GM21737 (cell line): ENCODE data around the gene EP400.

ENCODE experiments used
- ATAC-seq: cut with Tn5 transposase; IDR thresholded peaks from one replicate; pipeline ENCODE4 v1.9.1; 2021; ENCODE audit warnings: mild to moderate bottlenecking, moderate library complexity; ENCODE audit not compliant: unreplicated experiment

Gene EP400

DNA sequence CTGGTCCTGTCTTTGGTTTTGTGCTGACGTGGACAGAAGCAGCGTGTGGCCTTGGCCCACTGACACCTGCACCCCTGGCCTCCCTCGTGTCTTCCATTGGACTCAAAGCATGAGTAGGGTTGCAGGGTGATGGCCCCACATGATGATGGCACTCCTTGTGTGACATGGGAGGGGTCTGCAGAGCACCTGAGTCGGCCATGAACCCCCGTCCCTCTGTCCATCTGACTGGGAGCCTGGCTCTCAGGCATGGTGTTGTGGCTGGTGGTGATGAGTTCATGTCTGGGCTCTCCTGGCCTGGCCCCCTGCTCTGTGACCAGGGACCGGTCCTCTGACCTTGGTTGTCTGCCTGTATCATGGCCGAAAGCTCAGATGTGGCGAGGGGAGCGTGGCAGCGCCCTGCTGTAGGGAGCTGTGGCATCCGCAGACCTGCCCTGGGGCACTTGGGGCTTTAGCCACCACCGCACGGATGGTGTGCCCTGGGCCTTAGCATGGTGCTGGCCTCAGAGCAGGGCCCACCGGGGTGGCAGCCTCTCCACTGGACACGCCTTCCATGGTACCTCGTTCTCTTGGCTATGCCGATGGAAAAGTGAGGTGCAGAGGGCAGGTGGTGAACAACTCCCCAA, 38.6 kb upstream of the EP400 start:
- no peak for ATAC-seq

DNA sequence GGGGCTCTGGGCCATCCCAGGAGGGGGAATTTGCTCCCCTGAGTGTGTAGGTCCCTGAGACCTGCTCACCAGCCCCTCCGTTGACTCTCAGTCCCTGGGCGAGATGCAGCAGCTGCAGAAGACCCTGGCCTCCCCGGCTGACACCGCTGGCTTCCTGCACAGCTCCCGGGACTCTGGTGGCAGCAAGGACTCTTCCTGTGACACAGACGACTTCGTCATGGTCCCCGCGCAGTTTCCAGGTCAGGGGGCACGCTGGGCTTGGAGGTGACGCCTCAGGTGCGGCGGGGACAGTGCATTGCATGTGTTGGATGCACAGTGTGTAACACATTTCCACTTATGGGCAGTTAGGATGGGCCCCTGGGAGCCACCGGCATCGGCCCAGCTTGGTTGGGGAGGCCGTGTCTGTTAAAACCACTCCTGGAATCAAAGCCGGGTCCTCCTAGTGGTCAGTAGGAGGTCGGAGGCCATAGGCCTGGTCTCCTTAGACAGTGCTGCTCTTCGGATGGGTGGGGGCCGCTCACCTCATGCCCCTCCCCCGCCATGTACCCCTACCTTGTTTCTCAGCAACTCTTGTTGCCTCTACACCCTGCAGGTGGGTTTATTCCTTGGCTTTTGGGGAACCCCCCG, 37.8 kb upstream of the EP400 start:
- ATAC-seq: no peak

DNA sequence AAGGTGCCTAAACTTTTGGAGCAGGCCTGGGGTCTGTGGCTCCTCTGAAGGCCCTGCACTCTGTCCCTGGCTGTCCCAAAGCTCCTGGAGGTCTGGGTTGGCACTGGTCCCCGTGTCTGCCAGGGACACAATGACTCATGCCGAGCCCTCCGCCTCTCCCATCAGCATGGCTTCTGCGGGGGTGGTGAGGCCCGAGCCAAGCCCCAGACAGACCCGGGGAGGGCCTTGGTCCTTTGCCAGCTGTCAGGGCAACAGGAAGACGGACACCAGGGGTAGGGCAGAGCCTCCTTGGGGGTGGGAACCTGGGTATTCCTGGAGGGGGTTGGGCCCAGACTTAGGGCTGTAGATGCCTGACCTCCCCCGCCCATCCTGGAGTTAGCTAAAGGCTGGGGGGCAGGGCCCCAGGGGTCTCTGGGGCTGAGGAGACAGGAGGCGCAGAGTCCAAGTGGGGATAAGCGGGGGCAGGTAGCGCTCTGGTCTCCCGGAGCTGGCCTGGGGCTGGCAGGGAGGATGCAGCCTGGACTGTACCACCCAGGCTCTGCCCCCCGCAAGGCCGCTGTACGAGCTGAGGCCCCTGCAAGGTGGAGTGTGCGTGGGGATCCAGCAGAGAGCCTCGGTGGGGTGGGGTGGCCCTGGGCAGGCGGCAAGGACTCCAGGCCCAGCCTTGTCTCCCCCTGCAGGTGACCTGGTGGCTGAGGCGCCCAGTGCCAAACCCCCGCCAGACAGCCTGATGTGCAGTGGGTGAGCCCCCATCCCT, 37.0 kb upstream of the EP400 start:
- no peak for ATAC-seq

DNA sequence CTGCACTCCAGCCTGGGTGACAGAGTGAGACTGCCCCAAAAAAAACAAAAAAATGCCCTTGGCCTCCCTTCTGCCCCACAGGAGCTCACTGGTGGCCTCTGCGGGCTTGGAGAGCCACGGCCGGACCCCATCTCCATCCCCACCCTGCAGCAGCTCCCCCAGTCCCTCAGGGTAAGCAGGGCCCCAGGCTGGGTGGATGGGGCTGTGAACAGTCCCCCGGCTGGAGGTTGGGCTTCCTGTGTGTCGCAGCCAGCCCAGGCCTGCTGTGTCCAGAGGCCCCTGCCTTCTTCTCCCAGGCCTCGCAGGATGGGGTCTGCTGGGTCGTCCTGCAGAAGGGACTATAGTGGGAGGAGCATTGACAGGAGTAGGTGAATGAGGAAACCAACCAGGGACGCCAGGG, 36.1 kb upstream of the EP400 start:
- no peak for ATAC-seq

DNA sequence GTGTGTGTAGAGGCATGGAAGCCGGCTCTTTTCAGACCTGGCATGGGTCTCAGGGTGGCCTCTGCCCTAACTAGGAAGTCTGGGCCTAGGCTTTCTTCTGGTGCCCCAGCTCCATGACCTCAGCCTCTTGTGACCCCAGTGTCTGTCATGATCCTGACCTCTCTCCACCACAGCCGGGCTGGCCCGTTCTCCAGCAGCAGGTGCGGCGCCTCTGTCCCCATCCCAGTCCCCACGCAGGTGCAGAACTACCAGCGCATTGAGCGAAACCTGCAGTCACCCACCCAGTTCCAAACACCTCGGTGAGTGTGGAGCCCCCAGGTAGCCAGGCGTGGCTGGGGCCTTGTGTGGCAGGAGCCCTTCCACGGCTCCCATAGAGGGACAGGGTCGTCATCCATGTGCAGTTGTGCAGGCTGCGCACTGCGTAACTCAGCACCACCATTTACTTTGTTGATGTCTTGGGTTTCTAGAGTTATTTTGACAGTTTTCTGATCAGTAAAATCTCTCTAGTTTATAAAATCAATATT, 35.5 kb upstream of the EP400 start:
- ATAC-seq: no peak

DNA sequence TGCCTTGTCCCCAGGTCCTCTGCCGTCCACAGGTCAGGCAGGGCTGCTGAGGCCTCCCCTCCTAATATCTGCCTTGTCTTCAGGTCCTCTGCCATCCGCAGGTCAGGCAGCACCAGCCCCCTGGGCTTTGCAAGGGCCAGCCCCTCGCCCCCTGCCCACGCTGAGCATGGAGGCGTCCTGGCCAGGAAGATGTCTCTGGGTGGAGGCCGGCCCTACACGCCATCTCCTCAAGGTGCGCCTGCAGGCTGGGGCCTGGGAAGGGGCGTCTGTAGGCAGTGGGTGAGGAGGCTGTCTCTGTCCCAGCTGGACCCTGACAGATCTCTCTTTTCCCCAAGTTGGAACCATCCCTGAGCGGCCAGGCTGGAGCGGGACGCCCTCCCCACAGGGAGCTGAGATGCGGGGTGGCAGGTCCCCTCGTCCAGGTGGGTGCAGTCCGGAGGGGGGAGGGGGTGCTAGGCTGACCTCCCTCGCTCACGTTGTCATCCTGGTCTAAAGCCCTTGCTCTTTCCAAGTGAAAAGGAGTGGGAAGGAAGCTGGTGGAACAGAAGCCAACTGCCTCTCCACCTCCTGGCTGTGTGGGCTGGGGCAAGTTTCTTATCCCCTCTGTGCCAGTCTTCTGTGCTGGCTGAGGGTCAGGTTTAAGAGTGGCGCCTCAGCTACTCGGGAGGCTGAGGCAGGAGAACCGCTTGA, 34.6 kb upstream of the EP400 start:
- ATAC-seq: no peak

DNA sequence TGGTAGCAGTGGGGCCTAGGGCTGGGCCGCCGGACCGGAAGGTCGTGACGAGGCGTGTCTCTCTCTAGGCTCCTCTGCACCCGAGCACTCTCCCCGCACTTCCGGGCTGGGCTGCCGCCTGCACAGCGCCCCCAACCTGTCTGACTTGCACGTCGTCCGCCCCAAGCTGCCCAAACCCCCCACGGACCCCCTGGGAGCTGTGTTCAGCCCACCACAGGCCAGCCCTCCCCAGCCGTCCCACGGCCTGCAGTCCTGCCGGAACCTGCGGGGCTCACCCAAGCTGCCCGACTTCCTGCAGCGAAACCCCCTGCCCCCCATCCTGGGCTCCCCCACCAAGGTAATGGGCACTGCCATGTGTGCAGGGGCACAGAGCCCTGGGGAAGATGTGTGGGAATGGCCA, 33.9 kb upstream of the EP400 start:
- no peak for ATAC-seq

DNA sequence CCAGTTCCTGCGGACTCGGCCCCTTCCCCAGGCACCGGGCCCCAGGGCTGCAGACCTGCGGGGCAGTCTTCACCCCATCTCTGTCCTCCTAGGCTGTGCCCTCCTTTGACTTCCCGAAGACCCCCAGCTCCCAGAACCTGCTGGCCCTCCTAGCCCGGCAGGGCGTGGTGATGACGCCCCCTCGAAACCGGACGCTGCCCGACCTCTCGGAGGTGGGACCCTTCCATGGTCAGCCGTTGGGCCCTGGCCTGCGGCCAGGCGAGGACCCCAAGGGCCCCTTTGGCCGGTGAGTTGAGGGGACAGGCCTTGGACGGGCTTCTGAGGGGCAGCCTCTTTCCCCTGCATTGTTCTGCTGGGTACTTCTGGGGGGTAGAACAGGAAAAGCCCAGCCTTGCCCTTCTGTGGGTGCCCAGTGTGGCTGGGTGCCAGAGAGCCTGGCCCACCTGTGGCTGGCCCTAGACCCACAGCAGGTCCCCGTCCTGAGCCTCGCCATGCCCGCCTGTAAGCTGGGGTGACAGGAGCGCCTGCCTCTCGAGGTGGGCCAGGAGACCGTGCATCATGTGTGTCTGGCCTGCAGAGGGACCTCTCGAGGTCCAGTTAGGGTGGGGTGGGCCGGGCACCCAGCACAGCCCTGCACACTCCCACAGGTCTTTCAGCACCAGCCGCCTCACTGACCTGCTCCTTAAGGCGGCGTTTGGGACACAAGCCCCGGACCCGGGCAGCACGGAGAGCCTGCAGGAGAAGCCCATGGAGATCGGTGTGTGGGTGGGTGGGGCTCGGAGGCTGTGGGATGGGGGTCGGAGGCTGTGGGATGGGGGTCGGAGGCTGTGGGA, 33.2 kb upstream of the EP400 start:
- ATAC-seq: no peak

DNA sequence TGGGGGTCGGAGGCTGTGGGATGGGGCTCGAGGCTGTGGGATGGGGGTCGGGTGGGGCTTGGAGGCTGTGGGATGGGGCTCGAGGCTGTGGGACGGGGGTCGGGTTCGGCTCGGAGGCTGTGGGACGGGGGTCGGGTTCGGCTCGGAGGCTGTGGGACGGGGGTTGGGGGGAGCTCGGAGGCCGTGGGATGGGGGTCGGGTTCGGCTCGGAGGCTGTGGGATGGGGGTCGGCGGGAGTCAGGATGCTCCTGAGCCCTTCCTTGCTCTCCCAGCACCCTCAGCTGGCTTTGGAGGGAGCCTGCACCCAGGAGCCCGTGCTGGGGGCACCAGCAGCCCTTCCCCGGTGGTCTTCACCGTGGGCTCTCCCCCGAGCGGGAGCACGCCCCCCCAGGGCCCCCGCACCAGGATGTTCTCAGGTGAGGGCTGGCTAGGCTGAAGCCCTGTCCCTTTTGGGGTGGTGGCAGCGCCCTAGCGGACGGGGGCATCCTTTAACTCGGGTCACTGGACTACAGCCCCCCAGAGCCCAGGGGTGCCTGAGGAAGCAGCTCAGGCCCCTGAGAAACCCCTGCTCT, 32.5 kb upstream of the EP400 start:
- no peak for ATAC-seq

DNA sequence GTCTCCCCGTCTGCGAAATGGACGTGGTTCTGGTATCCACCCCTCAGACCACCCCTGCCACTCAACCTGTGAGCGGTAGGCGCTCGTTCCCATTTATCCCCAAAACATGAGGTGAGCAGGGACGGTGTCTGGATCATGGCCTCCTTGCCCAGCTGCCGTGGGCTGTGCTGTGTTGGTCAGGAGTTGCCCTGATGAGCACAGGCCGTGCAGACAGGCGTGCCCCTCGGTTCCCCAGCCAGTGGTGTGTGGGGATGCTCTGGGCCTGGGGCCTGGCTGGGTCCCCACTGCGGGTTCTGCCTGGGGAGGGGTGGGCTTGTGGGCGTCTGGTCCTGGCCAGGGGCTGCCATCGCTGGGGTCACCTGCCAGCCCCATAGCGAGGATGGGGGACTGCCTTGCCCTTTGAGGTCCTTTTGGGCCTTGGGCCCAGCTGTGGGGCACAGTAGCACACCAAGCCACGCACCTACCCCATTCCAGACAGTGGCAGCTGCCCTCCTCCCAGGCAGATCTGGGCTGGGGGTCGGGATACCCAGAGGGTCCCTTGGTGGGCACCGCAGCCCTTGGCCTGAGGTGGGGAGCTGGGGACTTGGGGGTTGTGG, 31.9 kb upstream of the EP400 start:
- no peak for ATAC-seq

DNA sequence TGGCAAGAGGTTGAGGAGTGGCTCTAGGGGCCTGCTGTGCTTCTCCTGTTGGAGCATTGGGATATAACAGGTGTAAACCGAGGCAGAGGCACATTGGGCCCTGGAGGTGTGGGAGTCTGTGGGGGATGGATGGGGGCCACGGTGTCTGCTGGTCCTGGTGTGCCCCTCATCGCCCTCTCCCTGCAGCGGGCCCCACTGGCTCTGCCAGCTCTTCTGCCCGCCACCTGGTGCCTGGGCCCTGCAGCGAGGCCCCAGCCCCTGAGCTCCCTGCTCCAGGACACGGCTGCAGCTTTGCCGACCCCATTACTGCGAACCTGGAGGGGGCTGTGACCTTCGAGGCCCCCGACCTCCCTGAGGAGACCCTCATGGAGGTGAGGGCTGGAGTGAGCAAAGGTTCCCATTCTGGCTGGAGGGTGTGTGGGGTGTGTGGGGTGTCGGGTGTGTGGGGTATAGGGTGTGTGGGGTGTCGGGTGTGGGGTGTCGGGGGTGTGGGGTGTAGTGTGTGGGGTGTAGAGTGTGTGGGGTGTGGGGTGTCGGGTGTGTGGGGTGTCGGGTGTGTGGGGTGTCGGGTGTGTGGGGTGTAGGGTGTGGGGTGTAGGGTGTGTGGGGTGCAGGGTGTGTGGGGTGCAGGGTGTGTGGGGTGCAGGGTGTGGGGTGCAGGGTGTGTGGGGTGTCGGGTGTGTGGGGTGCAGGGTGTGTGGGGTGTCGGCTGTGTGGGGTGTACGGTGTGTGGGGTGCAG, 31.3 kb upstream of the EP400 start:
- ATAC-seq: no peak

DNA sequence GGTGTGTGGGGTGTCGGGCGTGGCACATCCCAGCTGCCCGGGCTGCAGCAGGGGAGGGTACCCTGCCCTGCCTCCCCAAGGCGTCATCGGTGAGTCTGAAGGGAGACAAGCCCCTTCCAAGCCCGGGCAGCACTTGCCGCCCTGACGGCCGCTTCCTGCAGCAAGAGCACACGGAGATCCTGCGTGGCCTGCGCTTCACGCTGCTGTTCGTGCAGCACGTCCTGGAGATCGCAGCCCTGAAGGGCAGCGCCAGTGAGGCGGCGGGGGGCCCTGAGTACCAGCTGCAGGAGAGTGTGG, 30.7 kb upstream of the EP400 start:
- no peak for ATAC-seq

DNA sequence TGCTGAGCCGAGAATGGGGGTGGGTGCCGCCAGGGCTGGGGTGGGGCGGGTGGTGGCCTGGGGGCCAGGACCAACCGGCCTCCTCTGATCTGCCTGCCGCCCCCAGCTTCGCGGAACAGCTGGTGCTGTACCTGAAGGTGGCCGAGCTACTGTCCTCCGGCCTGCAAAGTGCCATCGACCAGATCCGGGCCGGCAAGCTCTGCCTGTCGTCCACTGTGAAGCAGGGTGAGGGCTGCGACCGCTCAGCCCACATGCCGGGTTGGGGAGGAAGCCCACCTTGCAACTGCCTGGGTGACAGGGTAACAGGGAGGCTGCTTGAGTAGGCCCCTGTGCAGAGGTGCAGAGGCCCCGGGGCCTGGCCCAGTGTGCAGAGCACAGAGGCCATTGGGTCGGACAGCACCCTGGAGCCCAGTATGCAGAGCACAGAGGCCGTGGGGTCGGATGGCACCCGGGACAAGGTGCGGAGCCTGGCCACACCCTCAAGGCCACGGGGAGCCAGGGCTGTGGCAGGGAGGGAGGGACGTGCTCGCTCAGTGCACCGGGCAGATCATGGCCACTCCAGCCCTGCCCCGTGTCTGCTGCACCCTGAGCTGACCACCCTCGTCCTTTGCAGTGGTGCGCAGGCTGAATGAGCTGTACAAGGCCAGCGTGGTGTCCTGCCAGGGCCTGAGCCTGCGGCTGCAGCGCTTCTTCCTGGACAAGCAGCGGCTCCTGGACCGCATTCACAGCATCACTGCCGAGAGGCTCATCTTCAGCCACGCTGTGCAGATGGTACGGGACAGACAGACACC, 30.2 kb upstream of the EP400 start:
- no peak for ATAC-seq

DNA sequence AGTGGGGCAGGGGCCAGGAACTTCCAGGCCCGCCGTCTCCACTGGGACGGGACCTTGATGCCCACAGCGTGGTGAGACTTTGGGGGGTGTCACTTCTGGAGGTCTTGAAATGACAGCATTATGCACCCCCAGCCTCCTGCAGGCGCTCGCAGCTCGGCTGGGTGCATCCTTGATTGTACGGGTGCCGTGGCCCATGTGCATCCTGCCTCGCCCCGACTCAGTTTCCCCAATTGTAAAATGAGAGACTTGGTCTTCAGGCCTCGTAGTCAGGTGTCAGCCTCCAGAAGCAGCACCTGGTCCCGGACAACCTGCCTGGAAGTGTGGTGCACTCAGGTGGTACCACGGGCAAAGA, 29.6 kb upstream of the EP400 start:
- no peak for ATAC-seq

DNA sequence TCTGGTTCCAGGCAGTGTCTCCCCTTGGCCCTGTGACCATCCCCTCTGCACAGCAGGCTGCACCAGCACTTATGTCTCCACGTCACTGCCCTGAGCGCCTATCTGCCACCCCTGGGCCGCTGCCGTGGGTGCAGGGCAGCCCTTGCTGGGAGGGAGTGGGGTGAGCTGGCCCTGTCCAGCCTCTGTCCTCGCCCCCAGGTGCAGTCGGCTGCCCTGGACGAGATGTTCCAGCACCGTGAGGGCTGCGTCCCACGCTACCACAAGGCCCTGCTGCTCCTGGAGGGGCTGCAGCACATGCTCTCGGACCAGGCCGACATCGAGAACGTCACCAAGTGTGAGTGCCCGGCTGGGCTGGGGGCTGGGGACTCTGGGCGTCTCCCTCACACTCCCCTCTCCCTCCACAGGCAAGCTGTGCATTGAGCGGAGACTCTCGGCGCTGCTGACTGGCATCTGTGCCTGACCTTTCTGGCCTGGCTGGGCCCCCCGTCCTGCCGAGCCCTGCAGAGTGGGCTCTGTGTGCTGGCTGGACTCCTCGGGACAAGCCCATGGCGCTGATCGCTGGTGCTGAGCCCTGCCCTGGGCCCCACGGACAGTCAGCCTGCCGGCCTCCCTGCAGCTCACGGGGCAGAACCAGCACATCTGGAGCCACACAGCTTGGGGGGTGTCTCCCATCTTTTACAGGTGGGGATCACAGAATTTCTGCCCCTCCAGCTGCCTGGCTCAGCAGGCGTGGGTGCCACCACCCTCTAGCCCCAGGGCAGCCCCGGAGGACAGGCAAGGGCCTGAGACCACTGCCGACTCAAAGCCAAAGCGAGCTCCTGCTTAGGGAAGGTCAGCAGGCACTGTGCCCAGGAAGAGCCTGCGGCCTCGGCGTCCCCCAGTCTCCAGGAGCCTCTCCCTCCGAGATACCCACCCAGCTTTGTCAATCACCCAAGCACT, 28.6 kb upstream of the EP400 start:
- no peak for ATAC-seq

DNA sequence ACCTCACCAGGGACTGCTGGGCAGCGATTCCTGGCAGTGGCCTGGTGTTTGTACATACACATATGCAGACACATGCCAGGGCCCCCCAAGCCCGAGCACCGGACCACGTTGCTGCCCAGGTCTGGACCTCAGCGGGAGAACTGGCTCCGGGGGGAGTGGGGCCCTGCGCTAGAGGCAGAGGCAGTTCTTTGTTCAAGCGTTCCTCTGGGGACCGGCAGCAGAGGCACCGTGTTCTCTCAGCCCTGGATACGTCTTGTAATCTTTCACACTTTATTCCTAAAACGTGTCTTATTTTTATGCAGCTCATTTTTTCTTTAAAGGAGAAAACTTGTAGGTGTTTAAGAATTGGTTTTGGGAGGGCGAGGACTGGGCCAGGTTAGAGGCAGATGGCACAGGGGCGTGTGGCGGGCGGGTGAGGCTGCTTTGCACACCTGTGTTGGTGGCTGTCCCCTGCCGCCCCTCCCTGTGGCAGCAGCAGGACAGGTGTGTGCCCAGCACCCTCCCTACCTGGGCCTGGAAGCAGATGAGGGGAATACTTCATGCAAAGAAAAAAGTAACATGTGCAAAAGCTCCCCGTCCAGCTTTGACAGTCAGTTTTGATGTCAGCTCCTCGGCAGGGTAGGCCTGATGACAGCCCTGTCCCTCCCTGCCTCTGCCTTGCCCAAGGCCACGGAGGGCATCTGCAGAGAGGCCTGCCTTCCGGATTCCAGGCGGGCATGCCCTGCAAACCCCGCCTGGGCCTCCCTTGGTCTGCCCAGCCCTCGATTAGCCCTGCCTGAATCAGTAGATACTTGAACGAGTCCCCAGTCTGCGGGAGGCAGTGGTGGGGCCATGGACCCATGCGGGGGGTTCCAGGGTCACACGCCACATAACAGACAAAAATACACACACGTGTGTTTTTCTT, 27.6 kb upstream of the EP400 start:
- ATAC-seq: no peak

DNA sequence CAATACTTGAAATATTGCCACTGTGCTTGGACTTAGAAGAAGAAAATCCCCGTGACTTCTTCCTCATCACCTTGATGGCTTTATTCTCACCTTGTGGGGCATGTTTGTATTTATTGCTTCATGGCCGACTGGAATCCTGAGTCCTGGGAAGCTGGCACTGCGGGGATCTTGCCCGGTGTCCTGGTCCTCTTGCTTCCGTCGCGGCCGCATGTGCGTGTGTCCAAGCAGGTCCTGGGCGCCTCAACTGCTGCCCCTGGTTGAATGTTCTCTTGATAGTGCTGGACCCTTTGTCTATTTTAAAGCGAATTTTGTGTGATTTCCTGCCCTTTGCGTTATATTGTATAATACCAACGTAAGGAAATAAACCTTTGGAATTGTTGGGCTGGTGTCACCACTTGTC, 27.0 kb upstream of the EP400 start:
- no peak for ATAC-seq
